Measurements from ENCODE around the gene PTPRT.
"Not testable (repeated sequence)": the region's sequence is repeated elsewhere in the genome, so short reads cannot be mapped to it uniquely, and the experiment has no call there.

PTPRT gene

DNA sequence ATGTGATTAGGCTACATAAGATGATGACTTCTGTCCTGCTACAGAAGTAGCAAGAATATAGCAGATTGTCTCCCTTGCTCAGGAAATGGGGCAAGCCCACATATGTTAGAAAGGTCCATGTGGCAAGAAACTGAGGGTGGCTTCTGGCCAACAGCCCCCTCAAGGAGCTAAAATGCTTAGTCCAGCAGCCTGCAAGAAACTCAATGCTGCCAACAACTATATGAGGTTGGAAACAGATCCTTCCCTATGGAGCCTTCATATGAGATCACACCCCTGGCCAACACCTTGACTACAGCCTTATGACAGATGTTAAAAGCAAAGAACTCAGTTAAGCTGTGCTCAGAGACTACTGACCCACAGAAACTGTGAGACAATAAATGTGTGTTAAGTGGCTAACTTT is 22.1 kb downstream of the PTPRT start:
- no peaks in the 10 kb centered on the region for H3K9me3 ChIP-seq
- no peaks in the 10 kb centered on the region for H3K4me1 ChIP-seq
- no peak for DNase-seq
- TF ChIP-seq, protein P1, sequence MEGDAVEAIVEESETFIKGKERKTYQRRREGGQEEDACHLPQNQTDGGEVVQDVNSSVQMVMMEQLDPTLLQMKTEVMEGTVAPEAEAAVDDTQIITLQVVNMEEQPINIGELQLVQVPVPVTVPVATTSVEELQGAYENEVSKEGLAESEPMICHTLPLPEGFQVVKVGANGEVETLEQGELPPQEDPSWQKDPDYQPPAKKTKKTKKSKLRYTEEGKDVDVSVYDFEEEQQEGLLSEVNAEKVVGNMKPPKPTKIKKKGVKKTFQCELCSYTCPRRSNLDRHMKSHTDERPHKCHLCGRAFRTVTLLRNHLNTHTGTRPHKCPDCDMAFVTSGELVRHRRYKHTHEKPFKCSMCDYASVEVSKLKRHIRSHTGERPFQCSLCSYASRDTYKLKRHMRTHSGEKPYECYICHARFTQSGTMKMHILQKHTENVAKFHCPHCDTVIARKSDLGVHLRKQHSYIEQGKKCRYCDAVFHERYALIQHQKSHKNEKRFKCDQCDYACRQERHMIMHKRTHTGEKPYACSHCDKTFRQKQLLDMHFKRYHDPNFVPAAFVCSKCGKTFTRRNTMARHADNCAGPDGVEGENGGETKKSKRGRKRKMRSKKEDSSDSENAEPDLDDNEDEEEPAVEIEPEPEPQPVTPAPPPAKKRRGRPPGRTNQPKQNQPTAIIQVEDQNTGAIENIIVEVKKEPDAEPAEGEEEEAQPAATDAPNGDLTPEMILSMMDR (IDR thresholded peaks at IDR 0.05; ENCODE audit: low read depth, low read length) = no peak
- H3K27me3 ChIP-seq = no peaks in the 10 kb centered on the region; the same call in 1 of the 2 replicates
- H3K36me3 ChIP-seq = no peaks in the 10 kb centered on the region
- no peak overlapping the region for H3K4me3 ChIP-seq (ENCODE audit: low read depth, low read length)

DNA sequence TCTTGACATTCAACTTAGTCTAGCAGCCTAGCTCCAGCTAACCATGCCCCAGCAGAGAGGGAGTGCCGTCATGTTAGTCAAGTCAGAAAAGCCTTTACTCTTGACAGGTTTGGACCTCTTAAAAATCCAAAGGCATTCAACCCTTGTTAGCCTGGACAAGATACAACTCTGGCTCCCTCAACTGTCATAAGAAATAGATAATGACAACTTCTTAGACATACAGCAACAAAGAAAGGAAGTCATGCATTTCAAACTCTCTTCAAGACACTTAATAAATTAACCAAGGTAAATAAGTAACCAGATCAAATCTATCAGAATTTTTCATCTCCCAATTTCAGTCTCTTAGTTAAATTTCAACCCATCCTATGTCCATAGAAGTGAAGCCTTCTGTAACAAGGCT is 22.7 kb downstream of the PTPRT start:
- H3K4me3 ChIP-seq (ENCODE audit: low read depth, low read length) = no peak overlapping the region
- DNase-seq = no peak
- no peaks in the 10 kb centered on the region for H3K4me1 ChIP-seq
- no peaks in the 10 kb centered on the region for H3K9me3 ChIP-seq
- H3K27me3 ChIP-seq = no peaks in the 10 kb centered on the region; the same call in 1 of the 2 replicates
- H3K36me3 ChIP-seq = no peaks in the 10 kb centered on the region
- TF ChIP-seq, protein P1 (IDR thresholded peaks at IDR 0.05; ENCODE audit: low read depth, low read length) = no peak

DNA sequence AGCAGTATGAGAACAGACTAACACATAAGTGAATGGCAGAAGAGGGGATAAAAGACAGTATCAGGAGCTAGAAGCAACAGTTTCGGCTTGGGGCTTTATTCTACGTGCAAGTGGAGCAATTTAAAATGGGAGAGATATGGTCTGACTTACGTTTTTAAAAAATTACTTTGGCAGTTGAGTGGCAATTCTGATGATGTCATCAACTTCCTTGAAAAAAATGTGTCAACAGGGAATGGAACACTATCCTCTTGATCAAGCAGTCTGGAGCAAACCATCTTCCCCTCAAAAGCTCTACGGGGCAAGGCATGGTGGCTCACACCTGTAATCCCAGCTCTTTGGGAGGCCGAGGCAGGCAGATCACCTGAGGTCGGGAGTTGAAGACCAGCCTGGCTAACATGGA is 24.1 kb downstream of the PTPRT start:
- Histone ChIP-seq H3K4me3 (ENCODE audit: low read depth, low read length) (no peak overlapping the region), H3K36me3 (no peaks in the 10 kb centered on the region), H3K4me1 (no peaks in the 10 kb centered on the region), H3K27me3 (no peaks in the 10 kb centered on the region), H3K9me3 (no peaks in the 10 kb centered on the region)
- DNase-seq = no peak
- TF ChIP-seq, protein P1 (IDR thresholded peaks at IDR 0.05; ENCODE audit: low read depth, low read length) = no peak

DNA sequence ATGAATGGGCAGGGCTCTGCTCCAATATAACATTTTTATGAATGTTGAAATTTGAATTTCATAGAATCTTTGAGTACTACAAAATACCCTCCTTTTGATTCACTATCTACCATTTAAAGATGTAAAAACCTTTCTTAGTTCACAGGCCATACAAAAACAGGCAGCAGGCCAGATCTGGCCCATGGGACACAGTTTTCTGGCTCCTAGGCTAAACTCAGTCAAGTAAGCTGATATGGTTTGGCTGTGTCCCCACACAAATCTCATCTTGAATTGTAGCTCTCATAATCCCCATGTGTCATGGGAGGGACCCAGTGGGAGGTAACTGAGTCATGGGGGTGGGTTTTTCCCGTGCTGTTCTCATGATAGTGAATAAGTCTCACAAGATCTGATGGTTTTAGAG is 25.0 kb downstream of the PTPRT start:
- H3K36me3 ChIP-seq; DNase-seq; H3K27me3 ChIP-seq; H3K4me3 ChIP-seq (ENCODE audit: low read depth, low read length); H3K4me1 ChIP-seq; H3K9me3 ChIP-seq: not testable (repeated sequence)

DNA sequence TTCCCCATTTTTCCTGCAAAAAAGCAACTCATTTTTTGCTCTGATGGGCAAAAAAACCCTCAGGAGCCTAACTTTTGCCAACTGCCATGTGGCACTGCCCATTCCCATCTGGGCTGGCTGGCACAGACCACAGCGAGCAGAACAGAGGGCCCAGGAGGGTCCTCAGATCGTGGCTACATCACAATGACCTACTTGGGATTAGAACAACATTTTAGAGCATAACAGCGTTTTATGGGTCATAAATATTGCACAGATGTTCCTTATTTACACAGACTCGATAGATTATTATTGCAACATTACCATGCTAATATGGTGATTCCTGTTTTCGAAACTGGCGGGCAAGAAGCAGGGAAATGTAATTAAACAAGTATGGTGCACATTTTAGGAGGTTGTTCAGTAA is 28.0 kb downstream of the PTPRT start:
- no peak for DNase-seq

DNA sequence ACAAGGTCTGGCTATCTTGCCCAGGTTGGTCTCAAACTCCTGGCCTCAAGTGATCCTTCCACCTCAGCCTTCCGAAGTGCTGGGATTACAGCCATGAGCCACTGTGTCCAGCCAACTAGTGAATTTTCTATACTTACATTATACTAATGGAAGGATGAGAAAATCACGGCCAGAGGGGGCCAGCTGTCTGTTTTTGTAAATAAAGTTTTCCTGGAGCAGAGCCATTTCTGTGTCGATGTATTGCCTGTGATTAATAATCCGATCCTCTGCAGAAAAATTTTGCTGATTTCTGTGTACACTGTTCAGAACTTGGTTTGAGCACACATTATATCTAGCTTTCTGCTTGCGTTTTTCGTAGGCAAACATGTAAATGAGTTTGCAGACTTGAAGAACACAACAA is 28.8 kb downstream of the PTPRT start:
- H3K27me3 ChIP-seq = no peaks in the 10 kb centered on the region
- H3K4me1 ChIP-seq = no peaks in the 10 kb centered on the region

More for the DNA sequence above, 28.0 kb downstream of the PTPRT start:
- H3K36me3 ChIP-seq = no peaks in the 10 kb centered on the region
- H3K9me3 ChIP-seq = no peaks in the 10 kb centered on the region
- H3K27me3 ChIP-seq = no peaks in the 10 kb centered on the region
- TF ChIP-seq, protein P1 (IDR thresholded peaks at IDR 0.05; ENCODE audit: low read depth, low read length) = no peak
- H3K4me3 ChIP-seq (ENCODE audit: low read depth, low read length) = no peak overlapping the region
- H3K4me1 ChIP-seq = no peaks in the 10 kb centered on the region

More for the DNA sequence above, 28.8 kb downstream of the PTPRT start:
- TF ChIP-seq, protein P1 (IDR thresholded peaks at IDR 0.05; ENCODE audit: low read depth, low read length) = no peak
- no peak for DNase-seq
- H3K36me3 ChIP-seq = no peaks in the 10 kb centered on the region
- H3K4me3 ChIP-seq (ENCODE audit: low read depth, low read length) = no peak overlapping the region
- H3K9me3 ChIP-seq = no peaks in the 10 kb centered on the region
